Activated T-helper 1 cell treated with anti-CD3 and anti-CD28 coated beads, Interleukin-12 subunit alpha, Interleukin-12 subunit beta, Interleukin-2, Interleukin-4 antibody, amounts not matched to agents 30 ng/mL and 10 ng/mL and 1 ng/mL, durations not matched to agents 14 hours and 24 hours and 36 hours (primary cell): ENCODE data around the gene JAKMIP2. TPM values are rescaled to one million over a fixed set of nuclear protein-coding genes. Genes with fewer than 3 reads are reported as not detected.
A peak's percentile ranks its signal among the peaks of the same experiment; 100 is the strongest.

Experiments
- DNase-seq: peaks from one replicate; pipeline ENCODE4 v3.0.0; 2021; ENCODE audit warnings: low spot score
- H3K27ac Mint-ChIP-seq: one replicate; pipeline ENCODE4 v1.8.0; 2021; ENCODE audit warnings: mild to moderate bottlenecking, mixed read lengths
- H3K27me3 Mint-ChIP-seq: one replicate; pipeline ENCODE4 v1.8.0; 2022; ENCODE audit warnings: mild to moderate bottlenecking, moderate library complexity, mixed read lengths; ENCODE audit not compliant: insufficient read depth
- H3K36me3 Mint-ChIP-seq: one replicate; pipeline ENCODE4 v1.8.0; 2021; ENCODE audit warnings: low read depth, mixed read lengths
- H3K4me1 Mint-ChIP-seq: one replicate; pipeline ENCODE4 v1.8.0; 2021; ENCODE audit warnings: low read depth, mixed read lengths
- H3K4me3 Mint-ChIP-seq: one replicate; pipeline ENCODE4 v1.8.0; 2021; ENCODE audit warnings: mild to moderate bottlenecking, moderate library complexity, mixed read lengths
- H3K9me3 Mint-ChIP-seq: one replicate; pipeline ENCODE4 v1.8.0; 2021; ENCODE audit warnings: mixed read lengths
- intact Hi-C: fragments of 100-400 bp; cut with micrococcal nuclease; formaldehyde crosslinking; loops from one replicate; pipeline ENCODE4 v1.15.1; 2024
- total RNA-seq: library from RNA; stranded (reverse); gene quantifications from 2 replicates; pipeline ENCODE4 v1.2.3, GENCODE V29; 2022

The JAKMIP2 gene
- total RNA-seq, 1 donor from 2014 or later, result 1.1 TPM

DNA sequence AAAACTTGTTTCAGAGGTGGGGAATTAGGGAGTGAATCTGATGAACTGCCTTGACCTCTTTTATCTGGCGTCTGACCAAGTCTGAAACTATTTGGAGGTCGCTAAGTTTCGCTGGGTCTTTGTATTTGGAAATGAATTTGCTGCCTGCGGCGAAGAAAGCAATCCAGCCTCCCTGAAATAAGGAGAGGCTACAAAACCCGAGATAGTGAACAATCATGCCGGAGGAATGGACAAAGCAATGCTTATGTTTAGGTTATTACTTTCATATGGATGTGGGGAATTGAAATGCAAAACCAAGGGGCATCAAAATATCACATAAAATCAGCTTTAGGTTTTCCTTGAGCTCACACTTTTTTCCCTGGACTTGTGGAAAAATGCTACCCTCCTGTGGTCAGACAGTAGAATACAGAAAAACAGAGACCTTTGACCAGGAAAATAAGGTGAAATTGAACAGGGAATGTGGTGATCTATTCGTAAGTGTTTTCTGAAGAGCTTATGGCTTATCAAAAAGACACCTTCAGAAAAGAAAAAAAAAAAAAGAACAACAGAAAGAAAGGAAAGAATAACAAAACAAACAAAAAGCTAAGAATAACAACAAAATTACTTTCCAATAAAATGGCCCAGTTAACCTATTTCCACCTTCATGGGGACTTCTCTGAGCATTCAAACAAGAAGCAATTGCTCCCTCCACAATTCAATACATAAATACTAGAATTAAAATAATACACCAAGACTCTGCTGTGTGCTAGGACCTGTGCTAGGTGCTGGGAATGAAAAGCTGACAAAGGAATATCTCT lies 204.1 kb downstream of the JAKMIP2 start:
- Mint-ChIP-seq H3K36me3 (no peaks in the 10 kb centered on the region), H3K4me1 (no peaks in the 10 kb centered on the region), H3K4me3 (no peak overlapping the region), H3K9me3 (no peaks in the 10 kb centered on the region), H3K27me3 (no peaks in the 10 kb centered on the region), H3K27ac (no peak overlapping the region)
- intact Hi-C loops, result no loop called here
- no peak for DNase-seq

GRCh38 chr5:147576646-147577535 lies 205.6 kb downstream of the JAKMIP2 start:
- Mint-ChIP-seq H3K9me3 (no peaks in the 10 kb centered on the region), H3K4me3 (no peak overlapping the region), H3K36me3 (no peaks in the 10 kb centered on the region), H3K27ac (no peak overlapping the region), H3K27me3 (no peaks in the 10 kb centered on the region), H3K4me1 (no peaks in the 10 kb centered on the region)
- DNase-seq, result peak; percentile 2
- intact Hi-C loops, result loop anchor here (2.0 kb wide), 1 partner anchor 122 kb away; no protein-coding TSS in a partner anchor

GRCh38 chr5:147575598-147575997 lies 206.9 kb downstream of the JAKMIP2 start:
- no peak overlapping the region for H3K27ac Mint-ChIP-seq
- H3K36me3 Mint-ChIP-seq, result no peaks in the 10 kb centered on the region
- DNase-seq, result no peak
- no peaks in the 10 kb centered on the region for H3K4me1 Mint-ChIP-seq
- H3K9me3 Mint-ChIP-seq, result no peaks in the 10 kb centered on the region
- no peaks in the 10 kb centered on the region for H3K27me3 Mint-ChIP-seq
- no peak overlapping the region for H3K4me3 Mint-ChIP-seq
- intact Hi-C loops, result no loop called here

DNA sequence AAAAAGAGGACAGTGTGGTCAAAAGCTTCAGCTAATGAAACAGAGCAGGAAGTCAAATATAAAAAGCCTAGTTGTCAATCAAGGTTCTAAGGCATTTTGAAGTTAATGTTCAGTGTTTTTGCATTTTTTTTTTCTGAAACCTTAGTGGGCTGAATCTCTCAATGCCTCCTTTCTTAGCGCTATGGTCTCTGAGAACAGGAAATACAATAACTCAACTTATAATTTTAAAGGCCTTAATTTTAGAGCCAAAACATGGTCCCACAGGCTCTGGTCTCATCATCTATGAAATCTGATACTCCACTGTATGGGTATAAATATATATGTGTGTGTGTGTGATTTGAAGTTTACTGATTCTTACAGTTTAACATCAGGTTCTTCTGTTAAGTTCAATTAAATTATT lies 209.3 kb downstream of the JAKMIP2 start:
- Mint-ChIP-seq H3K4me1 (no peaks in the 10 kb centered on the region), H3K27ac (no peak overlapping the region), H3K4me3 (no peak overlapping the region), H3K9me3 (no peaks in the 10 kb centered on the region), H3K36me3 (no peaks in the 10 kb centered on the region), H3K27me3 (no peaks in the 10 kb centered on the region)
- DNase-seq, result no peak
- intact Hi-C loops, result no loop called here

DNA sequence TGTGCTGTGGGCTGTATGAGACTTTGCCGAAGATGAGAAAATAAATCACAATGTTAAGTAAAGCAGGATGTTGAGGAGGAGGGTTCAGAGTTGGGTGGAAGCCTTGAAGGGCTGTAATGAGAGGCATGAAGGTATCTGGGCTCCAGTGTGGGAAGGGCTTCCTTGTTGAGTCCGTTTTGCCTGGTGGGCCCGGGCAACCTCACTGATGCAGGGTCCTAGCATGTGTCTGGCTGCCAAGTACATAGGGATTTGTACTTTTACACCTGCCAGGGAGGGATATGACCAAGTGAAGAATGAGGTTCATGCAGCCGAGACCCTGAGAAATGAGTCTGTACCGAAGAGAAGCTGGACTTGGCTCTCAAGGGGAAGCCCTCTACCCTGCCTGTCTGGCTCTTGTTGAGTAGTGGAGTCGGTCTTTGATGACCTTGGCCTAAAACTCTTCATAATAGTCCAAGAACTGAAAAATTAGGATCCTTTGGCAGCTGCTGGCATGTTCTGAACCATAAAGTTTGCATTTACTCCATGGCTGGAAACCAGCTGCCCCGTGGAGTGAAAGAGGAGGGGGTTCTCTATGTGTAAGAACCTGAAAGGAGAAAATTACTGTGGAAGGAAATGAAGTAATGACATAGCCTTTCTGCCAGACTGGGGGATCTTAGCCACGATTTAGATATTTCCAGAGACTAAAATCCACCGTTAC lies 213.7 kb downstream of the JAKMIP2 start:
- H3K27ac Mint-ChIP-seq, result no peak overlapping the region
- no peaks in the 10 kb centered on the region for H3K4me1 Mint-ChIP-seq
- DNase-seq, result no peak
- no peaks in the 10 kb centered on the region for H3K9me3 Mint-ChIP-seq
- peaks cover 2% of the 10 kb centered on the region for H3K27me3 Mint-ChIP-seq
- no peak overlapping the region for H3K4me3 Mint-ChIP-seq
- intact Hi-C loops, result no loop called here
- H3K36me3 Mint-ChIP-seq, result no peaks in the 10 kb centered on the region

GRCh38 chr5:147567917-147568598 lies 214.5 kb downstream of the JAKMIP2 start:
- Mint-ChIP-seq H3K4me1 (no peaks in the 10 kb centered on the region), H3K9me3 (no peaks in the 10 kb centered on the region), H3K4me3 (no peak overlapping the region), H3K36me3 (no peaks in the 10 kb centered on the region), H3K27ac (no peak overlapping the region), H3K27me3 (peaks cover 2% of the 10 kb centered on the region)
- intact Hi-C loops, result no loop called here
- no peak for DNase-seq

DNA sequence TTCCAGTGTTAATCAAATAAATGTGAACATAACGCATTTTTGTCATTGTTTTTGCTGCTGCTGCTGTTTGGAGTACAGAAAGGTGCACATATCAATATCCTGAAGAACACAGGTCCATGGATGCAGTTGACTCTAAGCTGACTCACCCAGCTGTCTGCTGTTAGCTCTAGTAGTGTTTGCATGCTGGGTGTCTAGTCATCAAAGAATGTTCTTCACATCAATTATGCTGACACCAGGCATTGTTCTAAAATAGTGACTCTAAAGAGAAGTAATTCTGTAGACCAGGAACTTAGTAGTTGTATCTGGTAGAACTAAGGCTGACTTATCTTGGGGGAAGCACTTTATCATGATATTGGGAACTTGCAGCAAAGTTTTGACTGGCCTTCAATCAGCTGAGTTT lies 217.0 kb downstream of the JAKMIP2 start:
- H3K4me3 Mint-ChIP-seq, result no peak overlapping the region
- intact Hi-C loops, result no loop called here
- no peaks in the 10 kb centered on the region for H3K4me1 Mint-ChIP-seq
- no peaks in the 10 kb centered on the region for H3K9me3 Mint-ChIP-seq
- H3K36me3 Mint-ChIP-seq, result no peaks in the 10 kb centered on the region
- no peak for DNase-seq
- H3K27me3 Mint-ChIP-seq, result peaks cover 2% of the 10 kb centered on the region
- no peak overlapping the region for H3K27ac Mint-ChIP-seq

DNA sequence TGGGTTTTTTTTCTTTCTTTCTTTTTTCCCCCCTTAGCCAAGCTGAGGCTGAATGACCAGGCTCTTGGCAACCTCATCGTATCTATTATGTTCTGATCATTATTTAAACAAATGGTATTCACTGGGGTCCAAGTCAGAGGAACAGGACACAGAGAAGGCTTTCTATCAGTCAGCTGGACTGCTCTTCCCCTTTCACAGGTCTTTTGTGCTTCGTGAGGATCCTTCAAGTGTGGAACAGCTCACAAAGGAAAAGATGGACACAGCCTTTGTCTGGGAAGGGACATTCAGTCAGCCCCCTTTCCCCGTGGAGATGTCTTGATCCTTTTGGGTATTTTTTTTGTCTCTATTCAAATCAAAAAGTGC lies 218.4 kb downstream of the JAKMIP2 start:
- Mint-ChIP-seq H3K27ac (no peak overlapping the region), H3K27me3 (peaks cover 2% of the 10 kb centered on the region), H3K4me3 (no peak overlapping the region), H3K36me3 (no peaks in the 10 kb centered on the region), H3K9me3 (no peaks in the 10 kb centered on the region), H3K4me1 (no peaks in the 10 kb centered on the region)
- no peak for DNase-seq
- intact Hi-C loops, result no loop called here

- H3K27me3 Mint-ChIP-seq, result peaks cover 2% of the 10 kb centered on the region
- no peaks in the 10 kb centered on the region for H3K9me3 Mint-ChIP-seq
- H3K27ac Mint-ChIP-seq, result no peak overlapping the region
- intact Hi-C loops, result no loop called here
- no peaks in the 10 kb centered on the region for H3K36me3 Mint-ChIP-seq
- H3K4me1 Mint-ChIP-seq, result no peaks in the 10 kb centered on the region
- no peak overlapping the region for H3K4me3 Mint-ChIP-seq
- DNase-seq, result no peak
Measured at GRCh38 chr5:147563466-147564123, 218.9 kb downstream of the JAKMIP2 start.

DNA sequence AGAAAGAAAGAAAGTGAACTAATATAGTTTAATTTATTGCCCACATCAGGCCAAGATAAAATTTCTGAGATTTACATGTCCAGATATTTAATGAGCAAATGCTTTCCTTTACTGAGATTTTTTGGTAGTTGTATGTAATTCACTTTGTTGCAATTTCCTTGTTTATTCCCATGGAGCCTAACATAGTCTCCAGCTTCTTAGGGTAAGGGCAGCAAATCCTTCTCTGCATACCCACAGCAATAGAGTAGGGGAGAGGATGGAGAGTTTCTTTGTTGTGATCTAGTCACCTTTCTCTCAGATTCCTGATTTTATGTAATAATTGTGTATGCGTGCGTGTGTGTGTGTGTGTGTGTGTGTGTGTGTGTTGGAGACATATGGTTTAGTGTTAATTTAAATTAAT lies 221.1 kb downstream of the JAKMIP2 start:
- Mint-ChIP-seq H3K27me3 (no peaks in the 10 kb centered on the region), H3K36me3 (no peaks in the 10 kb centered on the region), H3K4me1 (no peaks in the 10 kb centered on the region), H3K27ac (no peak overlapping the region), H3K9me3 (no peaks in the 10 kb centered on the region), H3K4me3 (no peak overlapping the region)
- intact Hi-C loops, result no loop called here
- no peak for DNase-seq

DNA sequence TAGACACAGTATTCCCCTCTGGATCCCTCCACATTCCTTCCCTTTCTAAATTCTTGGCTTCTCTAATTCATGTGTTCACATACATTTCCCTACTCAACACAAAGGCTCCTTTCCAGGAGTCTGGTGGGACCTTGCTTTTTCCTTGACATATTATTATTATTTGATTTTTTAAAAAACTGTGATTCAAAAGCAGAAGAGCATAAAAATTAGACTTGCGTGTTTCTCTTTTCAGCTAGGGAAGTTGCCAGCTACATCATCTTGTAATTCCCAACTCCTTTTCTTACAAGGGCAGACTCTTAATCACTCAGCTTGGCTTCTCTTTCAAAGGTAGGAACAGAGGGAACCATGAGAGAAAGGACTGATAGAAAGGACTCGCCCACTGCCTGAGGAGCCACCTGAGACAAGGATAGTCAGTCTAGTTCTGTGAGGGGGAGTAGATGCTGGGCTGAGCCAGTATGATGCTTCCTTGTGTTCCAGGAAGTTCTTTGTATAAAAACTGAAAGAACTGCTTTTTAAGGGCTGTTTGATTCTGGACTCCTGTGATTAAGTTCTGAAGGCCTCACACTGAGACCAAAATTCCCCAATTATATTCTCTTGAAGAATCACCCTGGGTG lies 221.7 kb downstream of the JAKMIP2 start:
- no peak overlapping the region for H3K4me3 Mint-ChIP-seq
- no peak overlapping the region for H3K27ac Mint-ChIP-seq
- H3K9me3 Mint-ChIP-seq, result no peaks in the 10 kb centered on the region
- intact Hi-C loops, result no loop called here
- no peaks in the 10 kb centered on the region for H3K4me1 Mint-ChIP-seq
- no peak for DNase-seq
- H3K36me3 Mint-ChIP-seq, result no peaks in the 10 kb centered on the region
- H3K27me3 Mint-ChIP-seq, result no peaks in the 10 kb centered on the region

GRCh38 chr5:147559749-147560148 lies 222.8 kb downstream of the JAKMIP2 start:
- H3K9me3 Mint-ChIP-seq, result no peaks in the 10 kb centered on the region
- H3K27ac Mint-ChIP-seq, result no peak overlapping the region
- H3K27me3 Mint-ChIP-seq, result no peaks in the 10 kb centered on the region
- no peak overlapping the region for H3K4me3 Mint-ChIP-seq
- DNase-seq, result no peak
- H3K4me1 Mint-ChIP-seq, result no peaks in the 10 kb centered on the region
- no peaks in the 10 kb centered on the region for H3K36me3 Mint-ChIP-seq
- intact Hi-C loops, result no loop called here
